ENCODE measurements around the gene SCAMP3. TPM values are rescaled to one million over a fixed set of nuclear protein-coding genes. Genes with fewer than 3 reads are reported as not detected.

SCAMP3 gene
- total and polyA plus RNA-seq, 10 of the 15 experiments (the other 5 are each of a cell fraction or from before 2014, with no cell fraction given): 17.2 to 133 (median 87.3) TPM

GRCh38 chr1:155284476-155284875, 22.3 kb upstream of the SCAMP3 start:
- H3K9me3 ChIP-seq (replicated peaks; ENCODE audit: control insufficient read depth, insufficient read depth, low read length): no peaks in the 10 kb centered on the region
- H4K20me1 ChIP-seq (ENCODE audit: control insufficient read depth, insufficient read depth): no peaks in the 10 kb centered on the region
- ATAC-seq (no peak), DNase-seq (ENCODE audit: low read depth, low spot score) (no peak), FAIRE-seq (no peak)
- no peaks in the 10 kb centered on the region for H3K4me1 ChIP-seq (ENCODE audit: control insufficient read depth, insufficient read depth, low read length)
- BruUV-seq (replicated peaks): no TSS peak
- H3K4me3 ChIP-seq: no peak overlapping the region
- H3K4me2 ChIP-seq (ENCODE audit: control insufficient read depth, insufficient read depth): no peak overlapping the region
- in situ Hi-C loops (cut with MboI) (no loop called here), intact Hi-C loops (cut with micrococcal nuclease; ENCODE audit: unreplicated experiment) (no loop called here)
- ChIA-PET SMC1A (ENCODE audit: uncharacterized antibody, unreplicated experiment) (no interaction called here), POLR2A (no interaction called here), CTCF (no interaction called here), RAD21 (ENCODE audit: unreplicated experiment) (no interaction called here)
- TF ChIP-seq NFIC (IDR thresholded peaks at IDR 0.05; ENCODE audit: low read depth, low read length) (no peak), FOXK2 (IDR thresholded peaks at IDR 0.05) (no peak), CREM (IDR thresholded peaks at IDR 0.05; ENCODE audit: low read depth) (no peak), PAX5 (IDR thresholded peaks at IDR 0.05; ENCODE audit: borderline replicate concordance, low read depth, low read length) (no peak), EGR1 (IDR thresholded peaks at IDR 0.05; ENCODE audit: borderline replicate concordance in 1 of 2, low read depth in 2 of 2, low read length in 2 of 2) (no peak), PBX3 (IDR thresholded peaks at IDR 0.05; ENCODE audit: insufficient replicate concordance, low read depth, low read length) (no peak), MTA3 (IDR thresholded peaks at IDR 0.05; ENCODE audit: borderline replicate concordance, low read length) (no peak), IRF4 (IDR thresholded peaks at IDR 0.05; ENCODE audit: low read depth, low read length) (no peak), KDM1A (IDR thresholded peaks at IDR 0.05; ENCODE audit: borderline replicate concordance) (no peak), FOXM1 (IDR thresholded peaks at IDR 0.05; ENCODE audit: low read depth, low read length) (no peak), RAD21 (IDR thresholded peaks at IDR 0.05; ENCODE audit: insufficient read depth, low read depth, low read length) (no peak), MYB (IDR thresholded peaks at IDR 0.05; ENCODE audit: borderline replicate concordance, low read depth, low read length) (no peak), NR2C1 (IDR thresholded peaks at IDR 0.05) (no peak), ASH2L (IDR thresholded peaks at IDR 0.05; ENCODE audit: borderline replicate concordance, low read depth) (no peak), NBN (IDR thresholded peaks at IDR 0.05) (no peak), HCFC1 (IDR thresholded peaks at IDR 0.05; ENCODE audit: low read length) (no peak), GABPA (IDR thresholded peaks at IDR 0.05; ENCODE audit: low read depth) (no peak), SUZ12 (IDR thresholded peaks at IDR 0.05; ENCODE audit: unreplicated experiment) (no peak)
- TF ChIP-seq, protein P1, sequence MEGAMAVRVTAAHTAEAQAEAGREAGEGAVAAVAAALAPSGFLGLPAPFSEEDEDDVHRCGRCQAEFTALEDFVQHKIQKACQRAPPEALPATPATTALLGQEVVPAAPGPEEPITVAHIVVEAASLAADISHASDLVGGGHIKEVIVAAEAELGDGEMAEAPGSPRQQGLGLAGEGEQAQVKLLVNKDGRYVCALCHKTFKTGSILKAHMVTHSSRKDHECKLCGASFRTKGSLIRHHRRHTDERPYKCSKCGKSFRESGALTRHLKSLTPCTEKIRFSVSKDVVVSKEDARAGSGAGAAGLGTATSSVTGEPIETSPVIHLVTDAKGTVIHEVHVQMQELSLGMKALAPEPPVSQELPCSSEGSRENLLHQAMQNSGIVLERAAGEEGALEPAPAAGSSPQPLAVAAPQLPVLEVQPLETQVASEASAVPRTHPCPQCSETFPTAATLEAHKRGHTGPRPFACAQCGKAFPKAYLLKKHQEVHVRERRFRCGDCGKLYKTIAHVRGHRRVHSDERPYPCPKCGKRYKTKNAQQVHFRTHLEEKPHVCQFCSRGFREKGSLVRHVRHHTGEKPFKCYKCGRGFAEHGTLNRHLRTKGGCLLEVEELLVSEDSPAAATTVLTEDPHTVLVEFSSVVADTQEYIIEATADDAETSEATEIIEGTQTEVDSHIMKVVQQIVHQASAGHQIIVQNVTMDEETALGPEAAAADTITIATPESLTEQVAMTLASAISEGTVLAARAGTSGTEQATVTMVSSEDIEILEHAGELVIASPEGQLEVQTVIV (IDR thresholded peaks at IDR 0.05; ENCODE audit: borderline replicate concordance, partially characterized antibody): no peak
- TF ChIP-seq, protein P2, sequence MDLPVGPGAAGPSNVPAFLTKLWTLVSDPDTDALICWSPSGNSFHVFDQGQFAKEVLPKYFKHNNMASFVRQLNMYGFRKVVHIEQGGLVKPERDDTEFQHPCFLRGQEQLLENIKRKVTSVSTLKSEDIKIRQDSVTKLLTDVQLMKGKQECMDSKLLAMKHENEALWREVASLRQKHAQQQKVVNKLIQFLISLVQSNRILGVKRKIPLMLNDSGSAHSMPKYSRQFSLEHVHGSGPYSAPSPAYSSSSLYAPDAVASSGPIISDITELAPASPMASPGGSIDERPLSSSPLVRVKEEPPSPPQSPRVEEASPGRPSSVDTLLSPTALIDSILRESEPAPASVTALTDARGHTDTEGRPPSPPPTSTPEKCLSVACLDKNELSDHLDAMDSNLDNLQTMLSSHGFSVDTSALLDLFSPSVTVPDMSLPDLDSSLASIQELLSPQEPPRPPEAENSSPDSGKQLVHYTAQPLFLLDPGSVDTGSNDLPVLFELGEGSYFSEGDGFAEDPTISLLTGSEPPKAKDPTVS (IDR thresholded peaks at IDR 0.05; ENCODE audit: low read depth, low read length): no peak
- 86% methylated on average over 12 of the region's 12 CpGs for WGBS (ENCODE audit: insufficient coverage, insufficient replicate concordance, low lambda C conversion rate, missing lambda C conversion rate)
- no peaks in the 10 kb centered on the region for H3K36me3 ChIP-seq (ENCODE audit: control insufficient read depth in 2 of 2, insufficient read depth in 2 of 2, low read length in 1 of 2)
- H3K27me3 ChIP-seq (replicated peaks in 1 of 2; ENCODE audit: control insufficient read depth in 2 of 2, insufficient read depth in 2 of 2, low read length in 1 of 2): no peaks in the 10 kb centered on the region
- no peaks in the 10 kb centered on the region for H3K79me2 ChIP-seq (ENCODE audit: control insufficient read depth, insufficient read depth, low read length)
- no peak overlapping the region for H3K9ac ChIP-seq (ENCODE audit: control insufficient read depth, insufficient read depth, low read length)
- H3K27ac ChIP-seq (ENCODE audit: control insufficient read depth, insufficient read depth): no peak overlapping the region
- no peak overlapping the region for H2AFZ ChIP-seq (ENCODE audit: control insufficient read depth, low read depth, low read length)

Measured in GM12878 (cell line).